GM12892 (cell line): ENCODE measurements around the gene THAP2.

Experiments
- POLR2A ChIP-seq: IDR thresholded peaks from 2 replicates; pipeline ENCODE4 v1.6.1; 2011; ENCODE audit warnings: low read depth, low read length, control low read depth
- POLR2AphosphoS5 ChIP-seq: IDR thresholded peaks from 2 replicates; pipeline ENCODE4 v1.6.1; 2011; ENCODE audit warnings: low read depth, low read length, control low read depth
- TAF1 ChIP-seq: IDR thresholded peaks from 2 replicates; pipeline ENCODE4 v1.6.1; 2011; ENCODE audit warnings: low read depth, mild to moderate bottlenecking, control low read depth, low read length, borderline replicate concordance

DNA sequence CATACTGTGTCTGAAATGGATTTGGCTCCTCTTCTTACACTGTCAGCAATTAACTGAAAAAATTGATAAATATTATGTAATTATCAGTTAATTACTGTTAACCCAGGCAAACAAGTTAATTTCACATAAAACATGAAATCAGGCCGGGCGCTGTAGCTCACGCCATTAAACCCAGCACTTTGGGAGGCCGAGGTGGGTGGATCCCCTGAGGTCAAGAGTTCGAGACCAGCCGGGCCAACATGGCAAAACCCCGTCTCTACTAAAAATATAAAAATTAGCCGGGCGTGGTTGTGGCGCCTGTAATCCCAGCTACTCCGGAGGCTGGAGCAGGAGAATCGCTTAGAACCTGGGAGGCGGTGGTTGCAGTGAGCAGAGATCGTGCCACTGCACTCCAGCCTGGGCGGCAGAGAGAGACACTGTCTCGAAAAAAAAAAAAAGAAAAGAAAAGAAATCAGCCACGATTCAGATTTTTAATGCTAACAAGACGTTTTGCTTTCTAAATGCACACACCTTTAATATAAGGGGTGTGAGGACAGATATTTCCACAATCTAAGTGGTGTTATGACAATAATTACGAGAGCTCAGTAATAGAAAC is 21.3 kb downstream of the THAP2 start:
- TF ChIP-seq POLR2AphosphoS5, result no peak
- TF ChIP-seq POLR2A, result no peak
- TF ChIP-seq TAF1, result no peak
